ENCODE measurements around the gene MAGI2. TPM values are rescaled to one million over a fixed set of nuclear protein-coding genes. Genes with fewer than 3 reads are reported as not detected.

The MAGI2 gene
- 0.07 and 0.20 TPM in 2 replicates for total RNA-seq (2022)
- percentile 2 among the genes with signal in this experiment for Bru-seq, nascent RNA
- percentile 2 among the genes with signal in this experiment for BruChase-seq, experiment 1, labeled RNA remaining after a 6-hour chase
- BruChase-seq, experiment 2, labeled RNA remaining after a 2-hour chase: percentile 2 among the genes with signal in this experiment
- long read RNA-seq: 0 reads

GRCh38 chr7:79453558-79454360 lies at the start of gene MAGI2:
TSS of gene MAGI2 (minus strand) at chr7:79453667. CDS start at chr7:79453320, 347 bp downstream.
- H3K36me3 Mint-ChIP-seq (ENCODE audit: insufficient read depth, unreplicated experiment): no peaks in the 10 kb centered on the region
- DNase-seq (ENCODE audit: unreplicated experiment): no peak
- intact Hi-C loops (cut with micrococcal nuclease): no loop called here
- no peak for TF ChIP-seq CTCF (IDR thresholded peaks at IDR 0.05; ENCODE audit: unreplicated experiment)
- no peaks in the 10 kb centered on the region for H3K9me3 Mint-ChIP-seq (ENCODE audit: unreplicated experiment)
- H3K4me1 Mint-ChIP-seq (ENCODE audit: insufficient read depth, unreplicated experiment): peaks cover 6% of the 10 kb centered on the region
- H3K4me3 Mint-ChIP-seq (ENCODE audit: unreplicated experiment): no peak within 1 kb of the TSS
- ChIA-PET POLR2A (no interaction called here), CTCF (no interaction called here)
- H3K27me3 Mint-ChIP-seq (ENCODE audit: insufficient read depth, unreplicated experiment): peaks cover 82% of the 10 kb centered on the region
- no TSS peak for BruUV-seq (replicated peaks)
- H3K27ac Mint-ChIP-seq (ENCODE audit: low read depth, unreplicated experiment): no peak within 1 kb of the TSS

DNA sequence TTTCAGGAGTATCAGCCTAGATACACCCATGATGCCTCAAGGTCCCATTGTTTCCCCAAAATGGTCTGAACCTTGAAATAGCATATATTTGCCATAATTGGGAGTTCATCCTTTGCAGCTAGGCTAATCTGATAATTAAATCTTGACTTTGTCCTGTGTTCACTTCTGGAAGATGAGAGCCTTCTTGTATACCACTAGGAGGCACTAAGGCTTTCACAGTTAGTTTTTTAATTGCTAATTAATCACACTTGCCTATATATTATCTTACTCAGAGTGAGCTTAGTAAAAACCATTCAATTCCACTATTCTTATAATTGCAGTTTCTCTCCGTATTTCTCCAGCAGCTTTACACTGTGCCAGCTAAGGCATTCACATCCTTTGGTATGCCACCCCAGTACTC lies 48.7 kb upstream of the MAGI2 start:
- ChIA-PET CTCF (no interaction called here), POLR2A (no interaction called here)
- H3K4me1 Mint-ChIP-seq (ENCODE audit: insufficient read depth, unreplicated experiment): peaks cover 6% of the 10 kb centered on the region
- no peak overlapping the region for H3K4me3 Mint-ChIP-seq (ENCODE audit: unreplicated experiment)
- H3K27me3 Mint-ChIP-seq (ENCODE audit: insufficient read depth, unreplicated experiment): no peaks in the 10 kb centered on the region
- intact Hi-C loops (cut with micrococcal nuclease): no loop called here
- no peak for DNase-seq (ENCODE audit: unreplicated experiment)
- no peaks in the 10 kb centered on the region for H3K9me3 Mint-ChIP-seq (ENCODE audit: unreplicated experiment)
- no peak for TF ChIP-seq CTCF (IDR thresholded peaks at IDR 0.05; ENCODE audit: unreplicated experiment)
- BruUV-seq (replicated peaks): no TSS peak
- H3K27ac Mint-ChIP-seq (ENCODE audit: low read depth, unreplicated experiment): no peak overlapping the region
- no peaks in the 10 kb centered on the region for H3K36me3 Mint-ChIP-seq (ENCODE audit: insufficient read depth, unreplicated experiment)

DNA sequence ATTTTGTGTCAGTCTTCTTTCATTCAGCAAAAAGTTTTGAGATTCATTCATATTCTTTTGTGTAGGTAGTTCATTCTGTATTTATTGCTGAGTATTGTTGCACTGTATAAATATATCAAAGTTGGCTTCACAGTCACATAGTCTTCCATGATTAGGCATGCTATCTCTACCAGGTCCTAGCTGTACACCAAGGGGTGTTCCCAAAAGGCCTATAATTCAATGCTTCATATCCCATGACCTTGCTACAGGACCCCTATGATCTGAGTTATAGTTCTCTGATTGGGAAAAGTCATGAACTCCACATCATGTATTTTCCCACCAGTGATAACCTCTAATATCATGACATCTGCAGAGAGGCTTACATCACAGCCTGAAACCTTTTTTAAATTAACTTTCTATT lies 47.3 kb upstream of the MAGI2 start:
- Mint-ChIP-seq H3K27me3 (ENCODE audit: insufficient read depth, unreplicated experiment) (no peaks in the 10 kb centered on the region), H3K4me1 (ENCODE audit: insufficient read depth, unreplicated experiment) (peaks cover 9% of the 10 kb centered on the region), H3K27ac (ENCODE audit: low read depth, unreplicated experiment) (no peak overlapping the region), H3K4me3 (ENCODE audit: unreplicated experiment) (no peak overlapping the region), H3K9me3 (ENCODE audit: unreplicated experiment) (no peaks in the 10 kb centered on the region), H3K36me3 (ENCODE audit: insufficient read depth, unreplicated experiment) (no peaks in the 10 kb centered on the region)
- intact Hi-C loops (cut with micrococcal nuclease): no loop called here
- CTCF ChIA-PET: no interaction called here
- no peak for TF ChIP-seq CTCF (IDR thresholded peaks at IDR 0.05; ENCODE audit: unreplicated experiment)
- no TSS peak for BruUV-seq (replicated peaks)
- POLR2A ChIA-PET: no interaction called here
- DNase-seq (ENCODE audit: unreplicated experiment): no peak

DNA sequence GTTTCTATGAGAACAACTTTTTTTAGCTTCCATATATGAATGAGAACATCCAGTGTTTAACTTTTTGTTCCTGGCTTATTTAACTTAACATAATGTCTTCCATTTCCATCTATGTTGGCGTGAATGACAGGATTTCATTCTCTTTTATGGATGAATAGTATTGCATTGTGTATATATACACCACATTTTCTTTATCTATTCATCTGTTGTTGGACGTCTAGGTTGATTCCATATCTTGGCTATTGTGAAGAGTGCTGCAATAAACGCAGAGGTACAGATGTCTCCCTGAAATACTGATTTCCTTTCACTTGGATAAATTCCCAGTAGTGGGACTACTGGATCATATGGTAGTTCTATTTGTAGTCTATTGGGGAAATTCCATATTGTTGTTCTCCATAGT lies 44.3 kb upstream of the MAGI2 start:
- ChIA-PET POLR2A (no interaction called here), CTCF (no interaction called here)
- intact Hi-C loops (cut with micrococcal nuclease): no loop called here
- DNase-seq (ENCODE audit: unreplicated experiment): no peak
- no peak for TF ChIP-seq CTCF (IDR thresholded peaks at IDR 0.05; ENCODE audit: unreplicated experiment)
- no peak overlapping the region for H3K27ac Mint-ChIP-seq (ENCODE audit: low read depth, unreplicated experiment)
- no peak overlapping the region for H3K4me3 Mint-ChIP-seq (ENCODE audit: unreplicated experiment)
- peaks cover 13% of the 10 kb centered on the region for H3K4me1 Mint-ChIP-seq (ENCODE audit: insufficient read depth, unreplicated experiment)
- no TSS peak for BruUV-seq (replicated peaks)
- H3K36me3 Mint-ChIP-seq (ENCODE audit: insufficient read depth, unreplicated experiment): no peaks in the 10 kb centered on the region
- H3K9me3 Mint-ChIP-seq (ENCODE audit: unreplicated experiment): no peaks in the 10 kb centered on the region
- H3K27me3 Mint-ChIP-seq (ENCODE audit: insufficient read depth, unreplicated experiment): no peaks in the 10 kb centered on the region

Data from MCF 10A (cell line).